GM21390 (cell line): ENCODE data around the gene DKK1.
"Not testable (repeated sequence)": the region's sequence is repeated elsewhere in the genome, so short reads cannot be mapped to it uniquely, and the experiment has no call there.

Experiments
- ATAC-seq: cut with Tn5 transposase; IDR thresholded peaks from one replicate; pipeline ENCODE4 v1.9.1; 2021; ENCODE audit not compliant: unreplicated experiment

The DKK1 gene

GRCh38 chr10:52365547-52366432 is 51.7 kb downstream of the DKK1 start:
- not testable (repeated sequence) for ATAC-seq
